COLO668 (cell line): ENCODE data around the gene SSU72.

Experiments
- DNase-seq: peaks from one replicate; lab custom pipeline; 2025; ENCODE audit not compliant: unreplicated experiment; lab: John Stamatoyannopoulos, UW

The SSU72 gene

DNA sequence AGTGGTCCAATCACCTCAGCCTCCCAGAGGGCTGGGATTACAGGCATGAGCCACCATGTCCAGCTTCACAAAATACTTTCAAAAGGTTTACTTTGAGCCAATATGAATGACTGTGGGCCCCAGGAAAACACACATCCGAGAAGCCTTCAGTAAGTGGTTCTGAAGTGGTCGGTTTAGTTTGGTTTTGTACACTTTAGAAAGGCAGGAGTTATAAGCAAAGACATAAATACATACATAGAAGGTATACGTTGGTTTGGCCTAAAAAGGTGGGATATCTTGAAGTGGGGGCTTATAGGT is 37.4 kb upstream of the SSU72 start:
- DNase-seq = no peak

GRCh38 chr1:1610796-1611195 is 36.1 kb upstream of the SSU72 start:
- DNase-seq = no peak

- no peak for DNase-seq
Measured at GRCh38 chr1:1609822-1610485, 35.3 kb upstream of the SSU72 start.

- no peak for DNase-seq
Measured at GRCh38 chr1:1606232-1606631, 31.6 kb upstream of the SSU72 start.

- DNase-seq = no peak
Measured at GRCh38 chr1:1605724-1606123, 31.1 kb upstream of the SSU72 start.

GRCh38 chr1:1605034-1605591 is 30.4 kb upstream of the SSU72 start:
- DNase-seq = no peak

- no peak for DNase-seq
Measured at GRCh38 chr1:1604374-1605033, 29.8 kb upstream of the SSU72 start.

GRCh38 chr1:1603671-1604373 is 29.2 kb upstream of the SSU72 start:
- no peak for DNase-seq

GRCh38 chr1:1602968-1603506 is 28.4 kb upstream of the SSU72 start:
- no peak for DNase-seq

DNA sequence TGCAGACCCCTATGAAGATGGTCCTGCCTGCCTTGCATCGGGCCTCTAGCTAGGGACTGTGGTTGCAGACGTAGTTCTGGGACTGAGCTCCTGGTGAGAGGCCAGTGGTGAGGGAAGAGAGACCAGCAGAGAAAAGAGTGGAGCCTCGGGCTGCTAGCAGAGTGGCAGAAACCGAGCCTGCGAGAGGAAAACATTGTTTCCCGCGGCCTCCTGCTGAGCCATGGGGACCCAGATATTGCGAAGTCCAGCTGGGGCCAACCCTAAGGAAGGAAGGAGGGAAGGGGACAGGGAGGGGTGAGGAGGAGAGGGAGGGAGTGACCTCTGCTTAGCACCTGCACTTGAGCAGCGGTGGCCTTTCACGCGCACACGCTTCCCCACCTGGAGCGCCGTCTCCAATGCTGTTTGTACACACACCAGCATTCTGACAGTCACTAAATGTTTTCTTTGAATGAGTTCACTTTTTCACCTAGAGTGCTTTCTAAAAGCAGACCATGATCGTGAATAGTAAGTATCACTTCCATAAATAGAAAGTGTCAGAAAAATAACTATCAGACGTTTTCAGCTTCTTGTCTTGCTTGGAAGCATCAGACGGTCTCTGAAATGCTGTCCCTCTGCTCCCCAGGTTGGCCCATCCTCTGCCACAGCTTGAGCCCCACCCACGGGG is 27.8 kb upstream of the SSU72 start:
- no peak for DNase-seq

- no peak for DNase-seq
Measured at GRCh38 chr1:1601564-1602303, 27.1 kb upstream of the SSU72 start.

DNA sequence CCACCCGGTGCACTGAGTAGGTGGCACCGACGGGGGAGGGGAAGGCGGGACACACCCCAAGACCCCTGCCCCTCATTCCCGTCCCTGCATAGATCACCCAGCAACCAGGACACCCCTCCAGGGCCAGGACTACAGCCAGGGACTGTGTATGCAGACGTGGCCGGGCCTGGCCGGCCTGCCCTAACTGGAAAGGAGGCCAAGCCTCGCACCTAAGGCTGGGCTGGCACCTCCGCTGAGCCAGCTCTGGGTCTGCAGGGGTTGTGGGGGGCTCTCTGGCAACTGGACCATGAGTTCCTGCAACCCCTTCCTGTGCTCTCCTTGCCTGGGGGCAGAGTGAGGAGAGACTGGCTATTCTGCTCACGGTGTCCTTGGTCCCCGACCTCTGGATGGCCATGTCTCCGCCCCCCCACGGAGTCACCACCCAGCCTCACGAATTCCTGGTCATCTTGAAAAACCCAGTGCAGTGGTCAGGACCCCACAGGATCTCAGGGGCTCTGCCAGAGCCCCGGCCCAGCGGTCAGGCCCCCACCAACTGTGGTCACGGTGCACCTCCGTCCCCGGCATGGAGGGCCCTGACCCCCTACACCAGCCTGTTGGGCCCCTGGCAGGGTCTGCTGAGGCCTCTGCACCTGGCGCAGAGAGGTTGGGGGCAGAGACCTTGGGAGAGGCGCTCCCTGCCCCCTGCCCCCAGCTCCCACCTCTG is 26.3 kb upstream of the SSU72 start:
- no peak for DNase-seq

- no peak for DNase-seq
Measured at GRCh38 chr1:1599935-1600860, 25.5 kb upstream of the SSU72 start, which contains the start of gene FNDC10. TSS of gene FNDC10 (minus strand) at chr1:1600135. CDS start at chr1:1600015, 120 bp downstream.

- peak; percentile 81 for DNase-seq
Measured at GRCh38 chr1:1599030-1599934, 24.6 kb upstream of the SSU72 start.

- DNase-seq = no peak
Measured at GRCh38 chr1:1598720-1599029, 24.0 kb upstream of the SSU72 start.

DNA sequence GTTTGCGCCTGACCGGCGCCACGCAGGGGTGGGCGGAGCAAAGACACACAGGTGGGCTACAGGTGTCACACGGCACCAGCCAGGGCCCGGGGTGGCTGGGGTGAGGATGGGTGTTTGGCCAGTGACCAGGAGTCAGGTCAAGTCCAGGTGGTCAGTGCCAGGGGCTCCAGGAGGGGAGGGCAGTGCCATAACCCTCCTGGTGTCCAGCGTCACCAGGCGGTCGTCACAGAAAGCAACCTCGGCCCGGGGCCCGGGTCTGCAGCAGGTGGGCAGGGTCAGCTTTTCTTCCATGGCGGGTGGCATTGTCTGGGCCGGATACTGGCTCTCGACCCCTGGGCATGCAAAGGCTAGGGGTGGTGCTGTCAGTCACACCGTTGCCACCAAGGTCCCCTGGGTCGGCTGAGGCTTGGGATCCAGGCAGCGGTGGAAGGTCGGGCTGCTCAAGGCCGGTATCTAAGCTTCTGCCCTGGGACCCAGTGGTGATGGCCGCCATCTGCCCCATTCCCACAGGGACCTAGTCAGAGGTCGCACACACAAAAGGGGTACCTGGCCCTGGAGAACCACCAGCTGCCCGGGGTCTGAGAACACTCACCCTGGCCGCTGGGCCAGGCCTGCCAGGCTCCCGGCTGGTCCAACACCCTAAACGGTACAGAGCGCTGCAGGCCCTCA is 23.5 kb upstream of the SSU72 start:
- no peak for DNase-seq

- DNase-seq = peak; percentile 59
Measured at GRCh38 chr1:1597275-1597930, 22.7 kb upstream of the SSU72 start.
